PC-3 (cell line): ENCODE measurements around the gene ENTR1. TPM values are rescaled to one million over a fixed set of nuclear protein-coding genes. Genes with fewer than 3 reads are reported as not detected.

ENCODE experiments used
- ATAC-seq: fragments of 200-7000 bp; cut with Tn5 transposase; 2 replicates; pipeline ENCODE4 v1.9.1; 2020; ENCODE audit warnings: mild to moderate bottlenecking, moderate library complexity
- Bru-seq: library from RNA; stranded (reverse); fragments of 400-500 nt; gene quantifications from one replicate; lab custom pipeline; 2021; lab: Mats Ljungman, UMichigan
- BruChase-seq, 2 experiments: library from RNA; stranded (reverse); fragments of 400-500 nt; gene quantifications; one replicate each; lab custom pipeline; 2021; lab: Mats Ljungman, UMichigan
- BruUV-seq: library from RNA; stranded (reverse); fragments of 400-500 nt; replicated peaks from 2 replicates; lab custom pipeline; 2021; lab: Mats Ljungman, UMichigan
- CTCF ChIA-PET: fragments of 300-600 bp; sonication (Branson Sonifier 250); formaldehyde crosslinking; loops from one replicate; lab custom pipeline; 2022; ENCODE audit warnings: antibody characterized with exemption; lab: Charles Lee
- POLR2A ChIA-PET: fragments of 300-600 bp; sonication (Branson Sonifier 250); formaldehyde crosslinking; loops from one replicate; lab custom pipeline; 2022; ENCODE audit warnings: antibody characterized with exemption; ENCODE audit not compliant: unreplicated experiment; lab: Charles Lee
- DNase-seq: peaks from one replicate; pipeline ENCODE4 v3.0.0-alpha.2; 2015
- H2AFZ ChIP-seq: fragments of 300-600 bp; sonication (generic); 2 replicates; pipeline ENCODE4 v1.6.0; 2016; ENCODE audit warnings: antibody characterized with exemption, low read length
- H3F3A ChIP-seq: fragments of 300-600 bp; sonication (generic); one replicate; pipeline ENCODE4 v1.6.0; 2017; ENCODE audit warnings: antibody characterized with exemption, low read length, control low read depth, mild to moderate bottlenecking; ENCODE audit not compliant: unreplicated experiment
- H3K27ac ChIP-seq: fragments of 300-600 bp; sonication (generic); 2 replicates; pipeline ENCODE4 v1.5.1; 2016; ENCODE audit warnings: mild to moderate bottlenecking, low read length
- H3K27me3 ChIP-seq: fragments of 300-600 bp; sonication (generic); 2 replicates; pipeline ENCODE4 v1.6.1; 2016; ENCODE audit warnings: low read length, mixed read lengths
- H3K36me3 ChIP-seq: fragments of 300-600 bp; sonication (generic); 2 replicates; pipeline ENCODE4 v1.6.1; 2016; ENCODE audit warnings: low read depth, mixed run types, low read length, mixed read lengths
- H3K4me1 ChIP-seq: fragments of 300-600 bp; sonication (generic); 2 replicates; pipeline ENCODE4 v1.5.1; 2016; ENCODE audit warnings: low read length; ENCODE audit not compliant: insufficient read depth
- H3K4me2 ChIP-seq: fragments of 300-600 bp; sonication (generic); 2 replicates; pipeline ENCODE4 v1.6.0; 2016; ENCODE audit warnings: low read length
- H3K4me3 ChIP-seq: fragments of 300-600 bp; sonication (generic); 2 replicates; pipeline ENCODE4 v1.5.1; 2016; ENCODE audit warnings: mild to moderate bottlenecking, low read length, mixed read lengths
- H3K79me2 ChIP-seq: fragments of 300-600 bp; sonication (generic); 2 replicates; pipeline ENCODE4 v1.6.1; 2017; ENCODE audit warnings: low read length, mixed read lengths
- H3K9ac ChIP-seq: fragments of 300-600 bp; sonication (generic); 2 replicates; pipeline ENCODE4 v1.6.0; 2016; ENCODE audit warnings: mild to moderate bottlenecking, low read length
- H3K9me2 ChIP-seq: fragments of 300-600 bp; sonication (generic); replicated peaks from 2 replicates; pipeline ENCODE4 v1.6.1; 2016; ENCODE audit warnings: mixed run types, low read length, mixed read lengths
- H3K9me3 ChIP-seq: fragments of 300-600 bp; sonication (generic); 2 replicates; pipeline ENCODE4 v1.6.1; 2016; ENCODE audit warnings: low read length, mixed read lengths
- H4K20me1 ChIP-seq: fragments of 300-600 bp; sonication (generic); 2 replicates; pipeline ENCODE4 v1.6.1; 2016; ENCODE audit warnings: low read length, mixed read lengths
- CTCF ChIP-seq: fragments of 300-600 bp; sonication (generic); conservative IDR thresholded peaks from 2 replicates; pipeline ENCODE4 v1.5.1; 2017; ENCODE audit warnings: antibody characterized with exemption, low read depth, mild to moderate bottlenecking, low read length
- EZH2 ChIP-seq: fragments of 300-600 bp; sonication (generic); IDR thresholded peaks from one replicate; pipeline ENCODE4 v1.6.1; 2017; ENCODE audit warnings: antibody characterized with exemption, mild to moderate bottlenecking, low read length; ENCODE audit not compliant: unreplicated experiment
- EZH2phosphoT487 ChIP-seq: fragments of 300-600 bp; sonication (generic); IDR thresholded peaks from 2 replicates; pipeline ENCODE4 v1.6.1; 2018; ENCODE audit warnings: mild to moderate bottlenecking, antibody characterized with exemption, low read length, borderline replicate concordance
- intact Hi-C: fragments of 100-400 bp; cut with micrococcal nuclease; formaldehyde crosslinking; loops from 2 replicates; pipeline ENCODE4 v1.9.0; 2023
- long read RNA-seq: library from polyadenylated mRNA; unstranded; transcript quantifications from one replicate; pipeline ENCODE4 v2.0.0, GENCODE V29; 2021; ENCODE audit not compliant: unreplicated experiment
- total RNA-seq: library from RNA; depleted of rRNA; stranded (reverse); fragments of >200 nt; gene quantifications from 2 replicates; pipeline ENCODE4 v1.2.3, GENCODE V29; 2014; rRNA removed

The ENTR1 gene
- total RNA-seq (32.3 and 38.3 TPM in 2 replicates), Bru-seq, nascent RNA (percentile 60 among the genes with signal in this experiment), BruChase-seq, experiment 1, labeled RNA remaining after a 6-hour chase (percentile 87 among the genes with signal in this experiment), BruChase-seq, experiment 2, labeled RNA remaining after a 2-hour chase (percentile 74 among the genes with signal in this experiment)
- long read RNA-seq, transcript ENTR1-201 (9 exons, 2,314 nt) = major isoform, 20 of 83 reads
- long read RNA-seq, transcript ENTR1-204 (8 exons, 2,129 nt) = minor isoform, 19 of 83 reads
- long read RNA-seq, partial matches to known transcripts = 18 of 83 reads
- long read RNA-seq, other reads (novel, unspliced or antisense) = 22 of 83 reads

GRCh38 chr9:136410500-136411287 is at the start of gene ENTR1, which contains the start of gene PMPCA:
Gene ENTR1 (minus strand): TSS chr9:136410614. CDS start chr9:136410397, 217 bp downstream.
Gene PMPCA (plus strand): TSS chr9:136410658. CDS start chr9:136410669, 11 bp downstream.
- ChIA-PET CTCF (no interaction called here), POLR2A (interaction anchor here (0.6 kb wide), 1 partner anchor 48 kb away, joined by 3 read pairs; no protein-coding TSS in a partner anchor)
- Histone ChIP-seq H2AFZ (peak within 1 kb of the TSS; percentile 59; the same call in 1 of the 2 replicates), H3F3A (no peaks in the 10 kb centered on the region), H3K79me2 (peaks cover 44% of the 10 kb centered on the region), H3K4me2 (peak within 1 kb of the TSS; percentile 97), H3K4me3 (peak within 1 kb of the TSS; percentile 93), H3K9me2 (no peaks in the 10 kb centered on the region), H3K36me3 (peaks cover 25% of the 10 kb centered on the region), H3K27me3 (no peaks in the 10 kb centered on the region), H3K27ac (peak within 1 kb of the TSS; percentile 41), H3K4me1 (peaks cover 18% of the 10 kb centered on the region; the same call in 1 of the 2 replicates), H3K9ac (peak within 1 kb of the TSS; percentile 95), H4K20me1 (peaks cover 10% of the 10 kb centered on the region; the same call in 1 of the 2 replicates), H3K9me3 (no peaks in the 10 kb centered on the region)
- intact Hi-C loops = no loop called here
- no peak for TF ChIP-seq EZH2phosphoT487
- TF ChIP-seq CTCF = no peak
- TF ChIP-seq EZH2 = no peak
- BruUV-seq = TSS peak; percentile 58
- DNase-seq (peak; percentile 86), ATAC-seq (peak; percentile 83)

GRCh38 chr9:136459425-136459824 is 49.0 kb upstream of the ENTR1 start:
- TF ChIP-seq EZH2phosphoT487 = no peak
- TF ChIP-seq CTCF = no peak
- TF ChIP-seq EZH2 = no peak
- Histone ChIP-seq H3K9ac (no peak overlapping the region), H3K27me3 (no peaks in the 10 kb centered on the region), H3K9me3 (no peaks in the 10 kb centered on the region), H3K4me3 (no peak overlapping the region), H3K36me3 (peaks cover 21% of the 10 kb centered on the region), H3K79me2 (no peaks in the 10 kb centered on the region), H3K4me1 (no peaks in the 10 kb centered on the region), H3K9me2 (no peaks in the 10 kb centered on the region), H2AFZ (no peak overlapping the region), H3K27ac (no peak overlapping the region), H3F3A (no peaks in the 10 kb centered on the region), H3K4me2 (no peak overlapping the region), H4K20me1 (no peaks in the 10 kb centered on the region)
- DNase-seq (no peak), ATAC-seq (no peak)
- intact Hi-C loops = no loop called here
- ChIA-PET POLR2A (no interaction called here), CTCF (no interaction called here)
- no TSS peak for BruUV-seq
